Parathyroid adenoma (tissue), 2 donors: ENCODE results near the gene APOA1.

ENCODE experiments used
- H2AFZ ChIP-seq: fragments of 300-600 bp; sonication (generic); one replicate; pipeline ENCODE4 v1.7.0; 2017; ENCODE audit warnings: antibody characterized with exemption, mild to moderate bottlenecking
- H3K27ac ChIP-seq: fragments of 300-600 bp; sonication (generic); one replicate; pipeline ENCODE4 v1.7.0; 2017
- H3K27me3 ChIP-seq: fragments of 300-600 bp; sonication (generic); one replicate; pipeline ENCODE4 v1.7.0; 2017; ENCODE audit warnings: low read length; ENCODE audit not compliant: control insufficient read depth, insufficient read depth
- H3K36me3 ChIP-seq: fragments of 300-600 bp; sonication (generic); one replicate; pipeline ENCODE4 v1.7.0; 2017; ENCODE audit warnings: low read length; ENCODE audit not compliant: control insufficient read depth, insufficient read depth
- H3K4me1 ChIP-seq: fragments of 300-600 bp; sonication (generic); one replicate; pipeline ENCODE4 v1.7.0; 2017; ENCODE audit warnings: control low read depth
- H3K4me2 ChIP-seq: fragments of 300-600 bp; sonication (generic); one replicate; pipeline ENCODE4 v1.7.0; 2017; ENCODE audit warnings: low read length
- H3K4me3 ChIP-seq: fragments of 300-600 bp; sonication (generic); one replicate; pipeline ENCODE4 v1.7.0; 2017; ENCODE audit warnings: low read depth, low read length
- H3K79me2 ChIP-seq: fragments of 300-600 bp; sonication (generic); one replicate; pipeline ENCODE4 v1.7.0; 2017; ENCODE audit warnings: control low read depth
- H3K9ac ChIP-seq: fragments of 300-600 bp; sonication (generic); one replicate; pipeline ENCODE4 v1.7.0; 2017; ENCODE audit warnings: mild to moderate bottlenecking
- H3K9me3 ChIP-seq: fragments of 300-600 bp; sonication (generic); one replicate; pipeline ENCODE4 v1.7.0; 2017; ENCODE audit warnings: low read length; ENCODE audit not compliant: control insufficient read depth
- TF ChIP-seq, protein P1 (sequence below): fragments of 300-600 bp; sonication (generic); IDR thresholded peaks from one replicate; pipeline ENCODE4 v1.7.0; 2017; ENCODE audit warnings: antibody characterized with exemption, mild to moderate bottlenecking
- donor health status: primary hyperparathyroidism.

Gene APOA1

DNA sequence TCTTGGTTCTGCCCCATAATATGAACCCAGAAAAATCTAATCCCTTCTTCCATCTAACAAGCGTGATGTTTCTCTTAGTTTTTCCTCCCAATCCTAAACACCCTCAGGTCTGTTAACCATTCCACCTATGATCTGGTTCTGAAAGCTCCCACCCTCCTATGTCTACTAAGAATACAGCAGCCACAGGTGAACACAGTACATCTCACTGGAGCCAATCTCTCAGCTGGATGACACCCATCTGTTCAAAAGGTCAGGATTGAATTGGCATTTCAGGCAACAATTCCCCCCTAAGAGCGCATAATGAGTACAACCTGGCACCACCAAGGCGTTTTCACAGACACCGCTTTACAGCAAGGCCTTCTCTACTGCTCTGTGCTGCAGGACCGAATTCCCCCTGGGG, 19.0 kb upstream of the APOA1 start:
- no peaks in the 10 kb centered on the region for H3K4me1 ChIP-seq
- no peak overlapping the region for H3K4me3 ChIP-seq
- no peak overlapping the region for H3K9ac ChIP-seq
- H3K9me3 ChIP-seq: no peaks in the 10 kb centered on the region
- H3K27ac ChIP-seq: no peak overlapping the region
- H3K36me3 ChIP-seq: no peaks in the 10 kb centered on the region
- TF ChIP-seq, protein P1, sequence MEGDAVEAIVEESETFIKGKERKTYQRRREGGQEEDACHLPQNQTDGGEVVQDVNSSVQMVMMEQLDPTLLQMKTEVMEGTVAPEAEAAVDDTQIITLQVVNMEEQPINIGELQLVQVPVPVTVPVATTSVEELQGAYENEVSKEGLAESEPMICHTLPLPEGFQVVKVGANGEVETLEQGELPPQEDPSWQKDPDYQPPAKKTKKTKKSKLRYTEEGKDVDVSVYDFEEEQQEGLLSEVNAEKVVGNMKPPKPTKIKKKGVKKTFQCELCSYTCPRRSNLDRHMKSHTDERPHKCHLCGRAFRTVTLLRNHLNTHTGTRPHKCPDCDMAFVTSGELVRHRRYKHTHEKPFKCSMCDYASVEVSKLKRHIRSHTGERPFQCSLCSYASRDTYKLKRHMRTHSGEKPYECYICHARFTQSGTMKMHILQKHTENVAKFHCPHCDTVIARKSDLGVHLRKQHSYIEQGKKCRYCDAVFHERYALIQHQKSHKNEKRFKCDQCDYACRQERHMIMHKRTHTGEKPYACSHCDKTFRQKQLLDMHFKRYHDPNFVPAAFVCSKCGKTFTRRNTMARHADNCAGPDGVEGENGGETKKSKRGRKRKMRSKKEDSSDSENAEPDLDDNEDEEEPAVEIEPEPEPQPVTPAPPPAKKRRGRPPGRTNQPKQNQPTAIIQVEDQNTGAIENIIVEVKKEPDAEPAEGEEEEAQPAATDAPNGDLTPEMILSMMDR: no peak
- H3K27me3 ChIP-seq: no peaks in the 10 kb centered on the region
- H3K4me2 ChIP-seq: no peak overlapping the region
- no peak overlapping the region for H2AFZ ChIP-seq
- no peaks in the 10 kb centered on the region for H3K79me2 ChIP-seq

GRCh38 chr11:116855413-116855812, 18.0 kb upstream of the APOA1 start:
- no peak overlapping the region for H3K4me3 ChIP-seq
- H3K36me3 ChIP-seq: no peaks in the 10 kb centered on the region
- H3K9ac ChIP-seq: no peak overlapping the region
- H3K27me3 ChIP-seq: no peaks in the 10 kb centered on the region
- H3K27ac ChIP-seq: no peak overlapping the region
- TF ChIP-seq, protein P1: no peak
- no peaks in the 10 kb centered on the region for H3K9me3 ChIP-seq
- no peaks in the 10 kb centered on the region for H3K4me1 ChIP-seq
- H3K4me2 ChIP-seq: no peak overlapping the region
- H2AFZ ChIP-seq: no peak overlapping the region
- H3K79me2 ChIP-seq: no peaks in the 10 kb centered on the region

- no peak overlapping the region for H3K9ac ChIP-seq
- no peak overlapping the region for H3K4me2 ChIP-seq
- H3K79me2 ChIP-seq: no peaks in the 10 kb centered on the region
- no peaks in the 10 kb centered on the region for H3K4me1 ChIP-seq
- no peak overlapping the region for H3K27ac ChIP-seq
- TF ChIP-seq, protein P1: no peak
- no peak overlapping the region for H2AFZ ChIP-seq
- H3K27me3 ChIP-seq: no peaks in the 10 kb centered on the region
- H3K9me3 ChIP-seq: no peaks in the 10 kb centered on the region
- H3K4me3 ChIP-seq: no peak overlapping the region
- no peaks in the 10 kb centered on the region for H3K36me3 ChIP-seq
These were observed 16.1 kb upstream of the APOA1 start for GRCh38 chr11:116853461-116854073.

GRCh38 chr11:116852261-116853031, 15.0 kb upstream of the APOA1 start:
- Histone ChIP-seq H3K4me3 (no peak overlapping the region), H3K9ac (no peak overlapping the region), H2AFZ (no peak overlapping the region), H3K9me3 (no peaks in the 10 kb centered on the region), H3K36me3 (no peaks in the 10 kb centered on the region), H3K4me1 (no peaks in the 10 kb centered on the region), H3K27ac (no peak overlapping the region), H3K79me2 (no peaks in the 10 kb centered on the region), H3K4me2 (no peak overlapping the region), H3K27me3 (no peaks in the 10 kb centered on the region)
- TF ChIP-seq, protein P1: no peak

GRCh38 chr11:116851626-116852025, 14.2 kb upstream of the APOA1 start:
- Histone ChIP-seq H3K9me3 (no peaks in the 10 kb centered on the region), H3K9ac (no peak overlapping the region), H3K36me3 (no peaks in the 10 kb centered on the region), H3K79me2 (no peaks in the 10 kb centered on the region), H3K4me3 (no peak overlapping the region), H3K4me2 (no peak overlapping the region), H3K27me3 (no peaks in the 10 kb centered on the region), H2AFZ (no peak overlapping the region), H3K27ac (no peak overlapping the region), H3K4me1 (no peaks in the 10 kb centered on the region)
- TF ChIP-seq, protein P1: no peak
